Dendritic cell treated with granulocyte-macrophage colony-stimulating factor and Interleukin-4, amounts not matched to agents 40 ng/mL and 50 ng/mL, for 4 days (primary cell): ENCODE measurements around the gene TEX9.
"Not testable (repeated sequence)": the region's sequence is repeated elsewhere in the genome, so short reads cannot be mapped to it uniquely, and the experiment has no call there.

Experiments
- H3K27ac Mint-ChIP-seq: one replicate; pipeline ENCODE4 v1.8.0; 2022; ENCODE audit warnings: mild to moderate bottlenecking, mixed read lengths
- H3K27me3 Mint-ChIP-seq: one replicate; pipeline ENCODE4 v1.8.0; 2022; ENCODE audit warnings: mild to moderate bottlenecking, mixed read lengths
- H3K36me3 Mint-ChIP-seq: one replicate; pipeline ENCODE4 v1.8.0; 2022; ENCODE audit warnings: low read depth, mixed read lengths
- H3K4me1 Mint-ChIP-seq: one replicate; pipeline ENCODE4 v1.8.0; 2022; ENCODE audit warnings: low read depth, mixed read lengths
- H3K4me3 Mint-ChIP-seq: one replicate; pipeline ENCODE4 v1.8.0; 2022; ENCODE audit warnings: mild to moderate bottlenecking, moderate library complexity, mixed read lengths
- H3K9me3 Mint-ChIP-seq: one replicate; pipeline ENCODE4 v1.8.0; 2022; ENCODE audit warnings: mixed read lengths
- intact Hi-C: fragments of 100-400 bp; cut with micrococcal nuclease; formaldehyde crosslinking; loops from one replicate; pipeline ENCODE4 v1.15.0; 2022

The TEX9 gene

DNA sequence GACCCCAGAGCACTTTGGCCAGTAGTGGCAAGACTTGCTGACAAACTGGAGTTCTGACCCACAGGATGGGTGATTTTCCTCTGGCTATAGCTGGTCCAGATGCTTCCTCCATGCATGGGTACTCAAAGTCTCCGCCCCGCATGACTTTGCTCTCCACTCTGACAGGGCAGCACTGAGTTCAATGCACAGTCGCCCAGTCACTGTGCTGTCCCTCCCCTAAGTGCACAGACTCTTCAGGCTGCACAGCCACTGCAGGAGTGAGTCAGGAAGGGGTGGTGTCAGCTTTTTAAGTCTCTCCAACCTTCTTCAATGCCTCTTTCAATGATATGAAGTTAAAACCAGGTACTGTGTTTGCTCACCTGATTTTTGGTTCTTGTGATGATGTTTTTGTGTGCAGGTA, 17.8 kb downstream of the TEX9 start:
- Mint-ChIP-seq H3K4me1 (no peaks in the 10 kb centered on the region), H3K4me3 (no peak overlapping the region), H3K9me3 (peaks cover 36% of the 10 kb centered on the region), H3K27ac (no peak overlapping the region), H3K27me3 (no peaks in the 10 kb centered on the region), H3K36me3 (no peaks in the 10 kb centered on the region)
- intact Hi-C loops = no loop called here

DNA sequence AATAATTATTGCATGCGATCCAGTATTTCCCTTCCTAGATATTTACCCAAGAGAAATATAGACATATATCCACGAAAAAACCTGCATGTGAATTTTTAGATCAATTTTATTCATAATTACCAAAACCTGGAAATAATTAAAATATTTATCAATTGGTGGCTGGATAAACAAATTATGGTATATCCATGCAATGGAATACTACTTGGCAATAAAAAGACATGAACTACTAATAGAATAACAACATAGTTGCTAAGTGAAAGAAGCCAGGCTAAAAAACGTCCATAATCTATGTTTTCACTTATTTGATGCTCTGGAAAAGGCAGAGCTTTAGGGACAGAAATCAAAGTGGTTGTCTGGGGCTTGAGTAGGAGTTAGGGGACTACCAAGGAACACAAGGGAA, 20.7 kb downstream of the TEX9 start:
- H3K36me3 Mint-ChIP-seq = no peaks in the 10 kb centered on the region
- no peaks in the 10 kb centered on the region for H3K4me1 Mint-ChIP-seq
- H3K27me3 Mint-ChIP-seq = no peaks in the 10 kb centered on the region
- no peak overlapping the region for H3K4me3 Mint-ChIP-seq
- H3K27ac Mint-ChIP-seq = no peak overlapping the region
- H3K9me3 Mint-ChIP-seq = peaks cover 11% of the 10 kb centered on the region
- intact Hi-C loops = no loop called here

DNA sequence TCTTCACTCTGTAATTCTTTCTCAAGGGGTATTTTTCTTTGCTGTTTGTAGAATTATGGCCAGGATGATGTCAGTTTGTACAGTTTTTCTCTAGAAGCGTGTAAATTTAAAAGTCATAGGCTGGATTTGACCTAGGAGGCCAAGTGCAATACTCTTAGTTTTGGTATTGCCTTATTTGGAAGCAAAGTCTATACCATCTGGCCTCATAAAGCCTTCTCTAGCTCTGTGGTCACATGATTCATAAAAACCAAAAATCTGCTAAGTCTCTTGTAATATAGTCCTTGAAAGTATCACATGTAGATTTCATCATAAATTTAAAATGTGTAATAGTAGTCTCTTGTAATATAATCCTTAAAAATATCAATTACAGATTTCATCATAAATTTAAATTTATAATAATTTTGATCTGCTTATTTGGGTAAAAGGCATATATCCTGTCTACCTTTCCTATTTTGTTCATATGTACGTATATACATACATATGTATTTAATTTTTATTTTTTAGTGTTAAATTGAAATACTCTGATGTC, 25.6 kb downstream of the TEX9 start:
- Mint-ChIP-seq H3K36me3 (no peaks in the 10 kb centered on the region), H3K9me3 (no peaks in the 10 kb centered on the region), H3K27me3 (no peaks in the 10 kb centered on the region), H3K27ac (no peak overlapping the region), H3K4me1 (no peaks in the 10 kb centered on the region), H3K4me3 (no peak overlapping the region)
- intact Hi-C loops = no loop called here

DNA sequence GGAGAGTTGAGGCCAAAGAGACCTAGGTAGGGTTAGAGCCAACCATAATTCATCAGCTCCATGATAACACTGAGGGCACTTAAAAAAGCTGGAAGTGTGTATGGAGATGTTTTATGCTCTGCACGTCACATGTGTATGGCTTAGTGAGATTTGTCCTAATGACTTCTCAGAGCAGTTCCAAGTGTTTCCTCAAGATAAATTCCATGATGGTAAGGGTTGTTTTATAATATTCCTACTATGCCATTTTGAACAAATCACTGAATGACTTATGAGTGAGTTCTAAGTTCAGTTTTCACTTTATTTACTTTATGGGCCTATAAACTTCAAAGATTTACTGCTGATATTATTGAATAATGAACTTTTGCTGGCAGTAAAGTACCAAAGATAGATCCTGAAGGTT, 28.1 kb downstream of the TEX9 start:
- Mint-ChIP-seq H3K4me3 (no peak overlapping the region), H3K4me1 (no peaks in the 10 kb centered on the region), H3K9me3 (peaks cover 8% of the 10 kb centered on the region), H3K27me3 (no peaks in the 10 kb centered on the region), H3K36me3 (no peaks in the 10 kb centered on the region), H3K27ac (no peak overlapping the region)
- intact Hi-C loops = no loop called here

DNA sequence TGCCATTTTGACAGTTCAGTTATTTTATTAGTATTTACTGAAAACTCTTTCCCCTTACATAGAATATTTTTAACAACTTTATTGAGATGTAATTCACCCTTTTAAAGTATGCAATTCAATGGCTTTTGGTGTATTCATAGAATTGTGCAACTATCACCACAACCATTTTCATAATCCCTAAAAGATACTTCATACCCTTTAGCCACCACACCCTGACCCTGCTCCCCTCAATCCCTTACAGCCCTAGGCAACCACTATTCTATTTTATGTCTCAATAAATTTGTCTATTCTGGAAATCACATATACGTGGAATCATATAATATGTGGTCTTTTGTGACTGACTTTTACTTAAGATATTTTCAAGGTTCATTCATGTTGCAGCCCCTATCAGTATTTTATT, 29.7 kb downstream of the TEX9 start:
- intact Hi-C loops = no loop called here
- Mint-ChIP-seq H3K9me3 (peaks cover 16% of the 10 kb centered on the region), H3K36me3 (no peaks in the 10 kb centered on the region), H3K27ac (no peak overlapping the region), H3K27me3 (no peaks in the 10 kb centered on the region), H3K4me3 (no peak overlapping the region), H3K4me1 (no peaks in the 10 kb centered on the region)

DNA sequence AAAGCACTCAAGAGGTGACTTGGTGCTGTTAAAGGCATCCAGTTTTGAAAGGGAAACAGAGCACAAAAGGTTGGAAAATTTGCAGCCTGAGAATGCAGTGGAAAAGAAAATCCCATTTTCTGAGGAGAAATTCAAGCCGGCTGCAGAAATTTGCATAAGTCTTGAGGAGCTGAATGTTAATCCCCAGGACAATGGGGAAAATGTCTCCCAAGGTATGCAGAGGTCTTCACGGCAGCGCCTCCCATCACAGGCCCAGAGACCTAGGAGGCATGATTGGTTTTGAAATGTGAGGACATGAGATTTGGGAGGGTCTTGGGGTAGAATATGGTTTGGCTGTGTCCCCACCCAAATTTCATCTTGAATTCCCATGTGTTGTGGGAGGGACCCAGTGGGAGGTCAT, 32.1 kb downstream of the TEX9 start:
- peaks cover 40% of the 10 kb centered on the region for H3K9me3 Mint-ChIP-seq
- intact Hi-C loops, H3K4me1 Mint-ChIP-seq, H3K27me3 Mint-ChIP-seq, H3K27ac Mint-ChIP-seq, H3K36me3 Mint-ChIP-seq, H3K4me3 Mint-ChIP-seq: not testable (repeated sequence)

DNA sequence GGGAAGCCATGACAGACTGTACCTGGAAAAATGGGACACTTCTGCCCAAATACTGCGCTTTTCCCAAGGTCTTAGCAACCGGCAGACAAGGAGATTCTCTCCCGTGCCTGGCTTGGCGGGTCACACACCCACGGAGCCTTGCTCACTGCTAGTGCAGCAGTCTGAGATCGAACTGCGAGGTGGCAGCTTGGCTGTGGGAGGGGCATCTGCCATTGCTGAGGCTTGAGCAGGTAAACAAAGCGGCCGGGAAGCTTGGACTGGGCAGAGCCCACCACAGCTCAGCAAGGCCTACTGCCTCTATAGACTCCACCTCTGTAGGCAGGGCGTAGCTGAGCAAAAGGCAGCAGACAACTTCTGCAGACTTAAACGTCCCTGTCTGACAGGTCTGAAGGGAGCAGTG, 34.0 kb downstream of the TEX9 start:
- H3K27ac Mint-ChIP-seq, H3K36me3 Mint-ChIP-seq, H3K4me1 Mint-ChIP-seq, intact Hi-C loops, H3K27me3 Mint-ChIP-seq, H3K4me3 Mint-ChIP-seq: not testable (repeated sequence)
- H3K9me3 Mint-ChIP-seq = peaks cover 52% of the 10 kb centered on the region

DNA sequence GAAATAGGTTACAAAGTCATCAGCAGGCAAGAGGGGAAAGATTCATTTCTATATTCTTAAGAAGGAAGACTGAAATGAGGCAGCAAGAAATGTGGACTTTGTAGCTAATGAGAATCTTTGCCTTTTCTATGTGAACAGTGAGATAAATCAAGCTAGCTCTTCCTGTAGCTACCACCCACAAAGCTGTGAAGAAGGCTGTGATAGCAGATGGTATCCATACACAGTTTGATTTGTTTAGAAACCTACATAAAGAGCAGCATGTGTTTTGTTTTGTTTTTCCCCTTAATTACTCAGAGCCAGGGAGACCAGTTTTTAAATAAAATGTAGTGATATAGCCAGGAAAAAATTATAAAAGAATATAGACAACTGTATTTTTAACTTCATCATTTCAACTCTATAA, 45.5 kb downstream of the TEX9 start:
- Mint-ChIP-seq H3K36me3 (no peaks in the 10 kb centered on the region), H3K4me1 (no peaks in the 10 kb centered on the region), H3K27ac (no peak overlapping the region)

DNA sequence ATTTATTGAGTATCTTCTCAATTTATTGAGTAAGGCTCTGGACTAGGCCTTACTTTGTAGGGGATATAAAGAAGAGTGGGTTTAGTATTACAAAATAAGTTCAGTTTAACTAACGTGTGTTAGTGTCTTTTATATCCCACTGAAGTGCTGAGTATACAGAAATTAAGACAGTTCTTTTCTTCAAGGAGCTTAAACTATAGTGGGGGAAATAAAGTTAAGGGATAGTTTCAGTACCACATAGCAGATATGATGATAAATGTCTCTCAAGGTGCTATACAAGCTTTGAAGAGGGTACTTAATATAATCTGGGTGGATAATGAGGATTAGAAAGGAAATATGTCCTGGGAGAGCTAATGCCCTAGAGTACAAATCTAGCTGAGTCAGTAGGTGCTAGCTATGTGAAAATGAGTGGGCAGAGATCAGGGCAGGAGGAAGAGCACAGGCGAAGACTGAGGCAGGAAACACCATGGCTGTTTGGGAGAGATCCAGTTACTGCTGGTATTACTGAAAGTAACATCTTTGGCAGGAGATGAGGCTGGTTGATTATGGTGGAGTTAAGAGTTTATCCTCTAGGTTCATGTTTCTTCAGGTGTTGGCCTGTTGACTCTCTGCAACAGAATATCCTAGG, 46.0 kb downstream of the TEX9 start:
- H3K4me1 Mint-ChIP-seq = no peaks in the 10 kb centered on the region
- H3K4me3 Mint-ChIP-seq = no peak overlapping the region
- H3K9me3 Mint-ChIP-seq = no peaks in the 10 kb centered on the region
- no peak overlapping the region for H3K27ac Mint-ChIP-seq
- H3K36me3 Mint-ChIP-seq = no peaks in the 10 kb centered on the region
- intact Hi-C loops = no loop called here
- H3K27me3 Mint-ChIP-seq = no peaks in the 10 kb centered on the region

More for the DNA sequence above, 45.5 kb downstream of the TEX9 start:
- H3K27me3 Mint-ChIP-seq = no peaks in the 10 kb centered on the region
- intact Hi-C loops = no loop called here
- H3K9me3 Mint-ChIP-seq = no peaks in the 10 kb centered on the region
- H3K4me3 Mint-ChIP-seq = no peak overlapping the region

DNA sequence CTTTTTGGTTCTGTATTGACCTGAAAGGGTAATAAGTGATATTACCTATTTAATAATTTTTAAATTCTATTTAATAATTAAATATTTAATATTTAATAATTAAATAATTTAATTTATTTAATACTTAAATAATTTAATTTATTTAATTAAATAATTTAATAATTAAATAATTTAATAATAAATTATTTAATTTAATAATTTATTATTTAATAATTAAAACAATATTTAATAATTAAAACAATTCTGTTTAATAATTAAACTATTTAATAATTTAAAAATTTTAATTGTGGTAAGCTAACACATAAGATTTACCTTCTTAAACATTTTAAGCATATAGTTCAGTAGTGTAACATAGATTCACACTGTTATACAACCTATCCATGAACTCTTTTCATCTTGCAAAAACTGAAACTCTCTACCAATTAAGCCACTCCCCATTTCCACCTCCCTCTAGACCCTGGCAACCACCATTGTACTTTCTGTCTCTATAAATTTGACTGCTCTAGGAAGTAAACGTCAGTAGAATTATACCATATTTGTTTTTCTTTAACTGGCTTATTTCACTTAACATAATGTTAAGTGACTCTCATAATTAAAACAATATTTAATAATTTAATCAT, 48.0 kb downstream of the TEX9 start:
- H3K27ac Mint-ChIP-seq, intact Hi-C loops, H3K4me3 Mint-ChIP-seq, H3K4me1 Mint-ChIP-seq, H3K9me3 Mint-ChIP-seq, H3K36me3 Mint-ChIP-seq, H3K27me3 Mint-ChIP-seq: not testable (repeated sequence)

DNA sequence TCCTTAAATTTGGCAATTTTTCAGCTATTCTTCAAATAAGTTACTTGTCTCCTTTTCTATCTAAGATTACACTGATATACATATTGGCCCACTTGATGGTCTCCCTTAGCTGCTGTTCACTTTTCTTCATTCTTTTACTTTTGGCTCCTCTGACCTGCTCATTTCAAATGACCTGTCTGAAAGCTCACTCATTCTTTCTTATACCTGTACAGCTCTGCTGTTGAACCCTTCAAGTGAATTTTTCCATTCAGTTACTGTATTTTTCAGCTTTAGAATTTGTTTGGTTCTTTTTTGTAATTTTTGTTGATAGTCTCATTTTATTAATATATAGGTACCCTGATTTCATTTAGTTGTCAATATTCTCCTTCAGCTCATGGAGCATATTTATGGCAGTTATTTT, 60.0 kb downstream of the TEX9 start:
- intact Hi-C loops = no loop called here
- no peak overlapping the region for H3K27ac Mint-ChIP-seq
- no peaks in the 10 kb centered on the region for H3K4me1 Mint-ChIP-seq

DNA sequence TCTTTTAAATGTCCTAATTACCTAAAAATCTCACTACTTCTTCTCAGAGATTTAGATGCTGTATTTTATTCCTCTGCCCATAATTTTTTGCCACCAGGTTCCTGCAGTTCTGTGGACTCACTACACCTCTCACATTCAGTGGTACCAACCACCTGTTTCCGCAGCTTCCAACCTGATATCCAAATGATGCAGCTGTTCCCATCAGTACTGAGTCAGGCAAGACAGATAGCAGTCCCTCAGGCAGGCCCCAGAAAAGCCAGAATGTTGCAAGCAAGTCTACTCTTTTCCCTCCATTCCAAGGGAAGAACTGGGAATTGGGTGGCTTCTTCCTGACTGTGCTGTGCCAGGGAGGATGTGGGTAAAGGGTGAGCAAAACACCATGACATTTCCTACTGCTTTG, 60.8 kb downstream of the TEX9 start:
- Mint-ChIP-seq H3K4me1 (no peaks in the 10 kb centered on the region), H3K27me3 (no peaks in the 10 kb centered on the region), H3K27ac (no peak overlapping the region), H3K4me3 (no peak overlapping the region), H3K9me3 (no peaks in the 10 kb centered on the region), H3K36me3 (no peaks in the 10 kb centered on the region)
- intact Hi-C loops = no loop called here

More for the DNA sequence above, 60.0 kb downstream of the TEX9 start:
- H3K36me3 Mint-ChIP-seq = no peaks in the 10 kb centered on the region
- no peaks in the 10 kb centered on the region for H3K27me3 Mint-ChIP-seq
- no peaks in the 10 kb centered on the region for H3K9me3 Mint-ChIP-seq
- H3K4me3 Mint-ChIP-seq = no peak overlapping the region

DNA sequence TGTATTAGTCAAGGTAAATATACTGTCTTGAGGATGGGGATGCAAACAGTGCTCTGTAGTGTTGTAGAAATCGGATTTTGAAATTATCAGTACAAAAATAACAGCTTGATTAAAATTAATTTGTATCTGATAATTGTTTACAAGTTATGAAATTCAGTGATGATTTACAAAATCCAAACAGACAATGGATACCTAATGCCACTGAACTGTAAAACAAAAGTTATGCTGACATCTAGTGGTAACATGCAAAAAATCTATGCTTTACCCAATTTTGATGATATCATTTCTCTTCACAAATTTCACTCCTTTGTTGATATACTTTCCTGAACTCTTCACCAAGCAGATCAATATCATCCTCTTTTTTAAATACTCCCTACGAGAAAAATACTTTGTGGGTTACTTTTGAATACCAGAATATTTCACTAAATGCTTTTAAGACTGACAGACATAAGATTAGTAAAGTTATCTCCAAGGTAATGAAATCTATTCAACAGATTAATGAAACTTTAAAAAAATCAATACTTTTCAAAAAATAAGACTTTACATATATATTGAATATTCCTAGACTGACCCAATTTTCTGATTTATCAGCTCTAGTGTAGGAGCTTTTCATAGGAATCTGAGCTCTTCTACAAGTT, 63.7 kb downstream of the TEX9 start:
- intact Hi-C loops = loop anchor here (1.0 kb wide), 1 partner anchor 183 kb away; no protein-coding TSS in a partner anchor
- no peaks in the 10 kb centered on the region for H3K9me3 Mint-ChIP-seq
- no peaks in the 10 kb centered on the region for H3K4me1 Mint-ChIP-seq
- no peaks in the 10 kb centered on the region for H3K36me3 Mint-ChIP-seq
- H3K4me3 Mint-ChIP-seq = no peak overlapping the region
- H3K27ac Mint-ChIP-seq = no peak overlapping the region
- H3K27me3 Mint-ChIP-seq = no peaks in the 10 kb centered on the region

DNA sequence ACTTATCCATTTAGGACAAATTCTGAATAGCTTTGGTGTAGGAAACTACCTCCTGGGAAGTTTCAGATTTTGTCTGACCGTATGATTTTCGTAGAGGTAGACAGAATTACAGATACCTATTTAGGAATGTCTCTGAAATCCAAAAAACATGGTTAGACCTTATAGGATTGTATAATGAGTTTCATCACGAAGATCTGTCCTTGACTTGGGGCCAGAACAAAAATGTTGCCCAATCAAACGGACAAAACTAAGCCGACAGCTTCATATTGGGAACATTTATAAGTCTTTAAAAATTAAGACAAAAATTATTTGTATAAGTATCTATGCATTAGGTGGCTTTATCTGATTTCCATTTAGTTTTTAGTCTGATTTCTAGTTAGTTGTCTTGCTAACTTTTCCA, 67.1 kb downstream of the TEX9 start:
- intact Hi-C loops = no loop called here
- H3K4me1 Mint-ChIP-seq = no peaks in the 10 kb centered on the region
- H3K4me3 Mint-ChIP-seq = no peak overlapping the region
- H3K27me3 Mint-ChIP-seq = no peaks in the 10 kb centered on the region
- no peak overlapping the region for H3K27ac Mint-ChIP-seq
- H3K9me3 Mint-ChIP-seq = no peaks in the 10 kb centered on the region
- H3K36me3 Mint-ChIP-seq = no peaks in the 10 kb centered on the region
